A549 (cell line): ENCODE measurements around the gene DOK5. TPM values are rescaled to one million over a fixed set of nuclear protein-coding genes. Genes with fewer than 3 reads are reported as not detected.

Experiments
- ATAC-seq, 2 experiments: fragments of 200-7000 bp in 1 of 2; fragments of >200 bp in 1 of 2; cut with Nextera tagmentation in 1 of 2; cut with Tn5 transposase in 1 of 2; 3 replicates each; pipeline versions ENCODE4 v1.8.0 to v1.9.1; 2018 to 2020; ENCODE audit warnings: mild to moderate bottlenecking in 1 of 2, moderate library complexity in 1 of 2
- CTCF ChIA-PET: fragments of 300-600 bp; sonication (Branson Sonifier 250); formaldehyde crosslinking; extraction: SDS; loops from one replicate; lab custom pipeline; 2021; ENCODE audit warnings: antibody characterized with exemption, inconsistent platforms; lab: Yijun Ruan, JAX
- POLR2A ChIA-PET: fragments of 350-600 bp; formaldehyde crosslinking; extraction: SDS; loops from one replicate; lab custom pipeline; 2021; ENCODE audit warnings: antibody characterized with exemption, inconsistent platforms; lab: Yijun Ruan, JAX
- DNase-seq, 2 experiments: peaks; one replicate each; pipeline versions ENCODE4 v3.0.0 to v3.0.0-alpha.2; 2011 to 2016; ENCODE audit warnings: low read depth in 1 of 2, low spot score in 1 of 2
- FAIRE-seq: peaks from 2 replicates; lab custom pipeline; 2011; peaks lifted over from hg19 to GRCh38; lab: Jason Lieb, UNC
- H3K27ac ChIP-seq, 2 experiments: fragments of >200 bp; sonication (Bioruptor Twin); formaldehyde crosslinking; 3 replicates each; pipeline ENCODE4 v1.5.1; 2016 to 2017
- H3K4me1 ChIP-seq: fragments of >200 bp; sonication (Bioruptor Twin); formaldehyde crosslinking; 3 replicates; pipeline ENCODE4 v1.6.1; 2016
- H3K4me2 ChIP-seq: fragments of >200 bp; sonication (Bioruptor Twin); formaldehyde crosslinking; 3 replicates; pipeline ENCODE4 v1.6.1; 2016
- H3K4me3 ChIP-seq: fragments of >200 bp; sonication (Bioruptor Twin); formaldehyde crosslinking; 3 replicates; pipeline ENCODE4 v1.5.1; 2016
- H3K9me3 ChIP-seq: fragments of >200 bp; sonication (Bioruptor Twin); formaldehyde crosslinking; 3 replicates; pipeline ENCODE4 v1.6.1; 2016
- CBX2 ChIP-seq: fragments of 200-600 bp; sonication (generic); IDR thresholded peaks from 2 replicates; pipeline ENCODE4 v1.6.1; 2016; ENCODE audit warnings: low read depth, mild to moderate bottlenecking, borderline replicate concordance
- CEBPB ChIP-seq, 2 experiments: fragments of >200 bp in 1 of 2; sonication (Bioruptor Twin) in 1 of 2; formaldehyde crosslinking in 1 of 2; IDR thresholded peaks; 2 replicates each; pipeline ENCODE4 v1.6.1; 2012 to 2016
- CHD2 ChIP-seq: fragments of 150-350 bp; IDR thresholded peaks from 2 replicates; pipeline ENCODE4 v1.6.1; 2014; ENCODE audit warnings: low read length; ENCODE audit not compliant: partially characterized antibody
- CHD4 ChIP-seq: fragments of 200-600 bp; sonication (generic); IDR thresholded peaks from 2 replicates; pipeline ENCODE4 v1.6.1; 2016; ENCODE audit warnings: antibody characterized with exemption, mild to moderate bottlenecking, borderline replicate concordance
- E2F6 ChIP-seq: IDR thresholded peaks from 2 replicates; pipeline ENCODE4 v1.6.1; 2012; ENCODE audit warnings: low read depth, borderline replicate concordance
- EHF ChIP-seq: fragments of 250-450 bp; sonication (Bioruptor Pico); IDR thresholded peaks from 2 replicates; pipeline ENCODE4 v1.5.0; 2020; ENCODE audit warnings: mild to moderate bottlenecking
- EP300 ChIP-seq, 2 experiments: fragments of >200 bp; sonication (Bioruptor Twin); formaldehyde crosslinking; IDR thresholded peaks; 2 replicates in 1 of 2; 3 replicates in 1 of 2; pipeline ENCODE4 v1.6.1; 2016 to 2017
- ESRRA ChIP-seq: fragments of 150-350 bp; IDR thresholded peaks from 2 replicates; pipeline ENCODE4 v1.6.1; 2014; ENCODE audit warnings: mild to moderate bottlenecking, low read length, borderline replicate concordance
- FOSL2 ChIP-seq, 2 experiments: fragments of 450-650 bp in 1 of 2; fragments of >200 bp in 1 of 2; sonication (Bioruptor Twin) in 1 of 2; formaldehyde crosslinking; IDR thresholded peaks; 2 replicates each; pipeline versions ENCODE4 v1.5.0 to v1.6.1; 2016 to 2020; ENCODE audit warnings: mild to moderate bottlenecking in 1 of 2, moderate library complexity in 1 of 2
- FOXS1 ChIP-seq: fragments of 250-450 bp; sonication (Bioruptor Pico); IDR thresholded peaks from 2 replicates; pipeline ENCODE4 v1.5.0; 2020; ENCODE audit warnings: mild to moderate bottlenecking, moderate library complexity
- HES2 ChIP-seq: fragments of >200 bp; sonication (Bioruptor Twin); formaldehyde crosslinking; IDR thresholded peaks from 2 replicates; pipeline ENCODE4 v1.6.1; 2016
- HEYL ChIP-seq: fragments of 250-450 bp; sonication (Bioruptor Pico); IDR thresholded peaks from 2 replicates; pipeline ENCODE4 v1.8.0; 2021; ENCODE audit warnings: mild to moderate bottlenecking, moderate library complexity
- HMGXB4 ChIP-seq: fragments of 250-450 bp; sonication (Bioruptor Pico); IDR thresholded peaks from 2 replicates; pipeline ENCODE4 v1.5.0; 2021; ENCODE audit warnings: mild to moderate bottlenecking, moderate library complexity, borderline replicate concordance
- HOXB13 ChIP-seq: fragments of 250-450 bp; sonication (Bioruptor Pico); IDR thresholded peaks from 2 replicates; pipeline ENCODE4 v1.5.0; 2020; ENCODE audit warnings: low read depth, mild to moderate bottlenecking, moderate library complexity
- HOXB5 ChIP-seq: fragments of 250-450 bp; sonication (Bioruptor Pico); IDR thresholded peaks from 2 replicates; pipeline ENCODE4 v1.5.0; 2020; ENCODE audit warnings: mild to moderate bottlenecking, moderate library complexity
- MAFK ChIP-seq: fragments of 450-650 bp; IDR thresholded peaks from 2 replicates; pipeline ENCODE4 v1.6.1; 2014; ENCODE audit not compliant: partially characterized antibody
- MAX ChIP-seq: IDR thresholded peaks from 2 replicates; pipeline ENCODE4 v1.6.1; 2012
- MYC ChIP-seq: IDR thresholded peaks from 2 replicates; pipeline ENCODE4 v1.6.1; 2012; ENCODE audit warnings: mild to moderate bottlenecking, inconsistent platforms, low read length, improper control_type of control experiment, borderline replicate concordance
- NR3C1 ChIP-seq: fragments of >200 bp; sonication (Bioruptor Twin); formaldehyde crosslinking; IDR thresholded peaks from 3 replicates; pipeline ENCODE4 v1.6.1; 2017
- POLR2A ChIP-seq: IDR thresholded peaks from 2 replicates; pipeline ENCODE4 v1.6.1; 2012; ENCODE audit warnings: mild to moderate bottlenecking, low read length
- POLR2AphosphoS2 ChIP-seq: conservative IDR thresholded peaks from 2 replicates; pipeline ENCODE4 v1.6.1; 2012; ENCODE audit warnings: low read length, improper control_type of control experiment, inconsistent platforms
- RARB ChIP-seq: fragments of 250-450 bp; sonication (Bioruptor Pico); IDR thresholded peaks from 2 replicates; pipeline ENCODE4 v1.8.0; 2021; ENCODE audit warnings: mild to moderate bottlenecking, moderate library complexity
- SMC3 ChIP-seq: fragments of >200 bp; sonication (Bioruptor Twin); formaldehyde crosslinking; IDR thresholded peaks from 3 replicates; pipeline ENCODE4 v1.6.1; 2018; ENCODE audit warnings: inconsistent platforms
- TFCP2L1 ChIP-seq: fragments of 250-450 bp; sonication (Bioruptor Pico); IDR thresholded peaks from 2 replicates; pipeline ENCODE4 v1.5.0; 2021; ENCODE audit warnings: mild to moderate bottlenecking
- TP53 ChIP-seq: fragments of 250-450 bp; sonication (Bioruptor Pico); IDR thresholded peaks from 2 replicates; pipeline ENCODE4 v1.5.0; 2021; ENCODE audit warnings: mild to moderate bottlenecking, moderate library complexity
- ZC3H11A ChIP-seq: fragments of 450-650 bp; IDR thresholded peaks from 2 replicates; pipeline ENCODE4 v1.6.1; 2014; ENCODE audit warnings: antibody characterized with exemption, mild to moderate bottlenecking
- ZFP36 ChIP-seq: fragments of 450-650 bp; IDR thresholded peaks from 2 replicates; pipeline ENCODE4 v1.6.1; 2014; ENCODE audit warnings: borderline replicate concordance; ENCODE audit not compliant: partially characterized antibody
- ZNF302 ChIP-seq: fragments of 250-450 bp; sonication (Bioruptor Pico); IDR thresholded peaks from 2 replicates; pipeline ENCODE4 v1.9.0; 2021; ENCODE audit warnings: inconsistent platforms, mild to moderate bottlenecking, moderate library complexity
- ZSCAN20 ChIP-seq: fragments of 250-450 bp; sonication (Bioruptor Pico); IDR thresholded peaks from 2 replicates; pipeline ENCODE4 v1.8.0; 2022; ENCODE audit warnings: mild to moderate bottlenecking, moderate library complexity
- WGBS: methylation state at CpG from one replicate; pipeline ENCODE4 v1.1.6; 2017; ENCODE audit errors: missing lambda C conversion rate; 5-methylcytosine and 5-hydroxymethylcytosine counted together
- polyA plus RNA-seq, 4 experiments: library from polyadenylated mRNA; depleted of rRNA in 3 of 4; stranded (reverse); fragments of >200 nt; fragmentation: RNase III in 1 of 4; extraction: RNeasy Plus Mini Kit Qiagen cat#74134 plus additional on column Dnase treatment in 1 of 4; gene quantifications; 2 replicates in 3 of 4; 3 replicates in 1 of 4; pipeline ENCODE4 v1.2.3, GENCODE V29; 2011 to 2017
- TF ChIP-seq, protein P1 (sequence below): fragments of >200 bp; sonication (Bioruptor Twin); formaldehyde crosslinking; IDR thresholded peaks from 3 replicates; pipeline ENCODE4 v1.5.1; 2016

The DOK5 gene
- polyA plus RNA-seq, 2 of the 4 experiments (the other 2 are of a cell fraction): not detected

DNA sequence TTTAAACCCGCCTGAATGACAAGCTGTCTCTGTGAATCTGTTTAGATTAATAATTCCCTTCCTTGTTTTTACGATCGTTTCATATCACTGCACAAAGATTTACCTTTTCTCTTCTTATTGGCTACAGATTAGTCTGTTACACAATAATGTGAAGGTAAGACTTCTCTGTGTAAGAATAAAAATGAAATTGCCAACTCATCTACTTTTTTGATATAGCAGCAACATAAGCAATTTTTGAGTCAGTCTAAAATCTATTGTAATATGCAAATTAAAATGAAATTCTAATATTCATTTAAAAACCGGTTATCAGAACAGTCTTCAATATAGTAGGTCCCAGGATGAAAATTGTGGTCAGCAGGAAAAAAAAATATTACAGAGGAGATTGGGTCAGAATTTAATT lies 155.2 kb downstream of the DOK5 start:
- H3K9me3 ChIP-seq: no peaks in the 10 kb centered on the region
- no peak for TF ChIP-seq ZFP36
- TF ChIP-seq HOXB5 (CRISPR knock-in tag): no peak
- TF ChIP-seq ZNF302 (CRISPR knock-in tag): no peak
- TF ChIP-seq MAFK: peak; percentile 60
- TF ChIP-seq, all 56 proteins: peak for 1
- POLR2A ChIA-PET: no interaction called here
- no peak overlapping the region for H3K4me3 ChIP-seq
- no peak for FAIRE-seq
- CTCF ChIA-PET: no interaction called here
- H3K4me2 ChIP-seq: no peak overlapping the region
- WGBS: 45% methylated on average over 4 of the region's 4 CpGs
- DNase-seq: no peak
- H3K4me1 ChIP-seq: no peaks in the 10 kb centered on the region
- no peak overlapping the region for H3K27ac ChIP-seq
- no peak for ATAC-seq

GRCh38 chr20:54631059-54631458 lies 155.7 kb downstream of the DOK5 start:
- 70% methylated on average over 3 of the region's 3 CpGs for WGBS
- H3K4me2 ChIP-seq: no peak overlapping the region
- POLR2A ChIA-PET: no interaction called here
- H3K4me1 ChIP-seq: no peaks in the 10 kb centered on the region
- no peak overlapping the region for H3K27ac ChIP-seq
- FAIRE-seq (no peak), ATAC-seq (no peak)
- TF ChIP-seq ZC3H11A: no peak
- TF ChIP-seq HEYL (CRISPR knock-in tag): no peak
- TF ChIP-seq RARB (CRISPR knock-in tag): no peak
- no peak for TF ChIP-seq MAX
- TF ChIP-seq E2F6: no peak
- TF ChIP-seq ESRRA: no peak
- TF ChIP-seq HES2: no peak
- no peak for TF ChIP-seq FOSL2 (IDR thresholded peaks at IDR 0.05)
- no peak for TF ChIP-seq FOSL2 (CRISPR knock-in tag; IDR thresholded peaks at IDR 0.05)
- no peak for TF ChIP-seq TP53
- TF ChIP-seq CEBPB (IDR thresholded peaks at IDR 0.05): no peak
- no peak for TF ChIP-seq EP300 (IDR thresholded peaks at IDR 0.05)
- TF ChIP-seq POLR2A: no peak
- no peak for TF ChIP-seq TFCP2L1 (CRISPR knock-in tag)
- no peak for TF ChIP-seq CHD4
- TF ChIP-seq, all 56 proteins: peak for 0
- Histone ChIP-seq H3K4me3 (no peak overlapping the region), H3K9me3 (no peaks in the 10 kb centered on the region)
- DNase-seq: no peak
- CTCF ChIA-PET: no interaction called here

GRCh38 chr20:54633374-54634355 lies 158.3 kb downstream of the DOK5 start:
- POLR2A ChIA-PET: no interaction called here
- no peak for FAIRE-seq
- no peak for ATAC-seq
- TF ChIP-seq POLR2AphosphoS2 (no peak), CBX2 (no peak), HOXB13 (CRISPR knock-in tag) (no peak), FOXS1 (CRISPR knock-in tag) (no peak), HEYL (CRISPR knock-in tag) (no peak), ZFP36 (no peak), POLR2A (no peak), HMGXB4 (CRISPR knock-in tag) (no peak), CHD4 (no peak), CHD2 (no peak), EHF (CRISPR knock-in tag) (no peak), ZSCAN20 (CRISPR knock-in tag) (no peak), MAX (no peak), NR3C1 (no peak), MYC (no peak), SMC3 (no peak)
- TF ChIP-seq, protein P1, sequence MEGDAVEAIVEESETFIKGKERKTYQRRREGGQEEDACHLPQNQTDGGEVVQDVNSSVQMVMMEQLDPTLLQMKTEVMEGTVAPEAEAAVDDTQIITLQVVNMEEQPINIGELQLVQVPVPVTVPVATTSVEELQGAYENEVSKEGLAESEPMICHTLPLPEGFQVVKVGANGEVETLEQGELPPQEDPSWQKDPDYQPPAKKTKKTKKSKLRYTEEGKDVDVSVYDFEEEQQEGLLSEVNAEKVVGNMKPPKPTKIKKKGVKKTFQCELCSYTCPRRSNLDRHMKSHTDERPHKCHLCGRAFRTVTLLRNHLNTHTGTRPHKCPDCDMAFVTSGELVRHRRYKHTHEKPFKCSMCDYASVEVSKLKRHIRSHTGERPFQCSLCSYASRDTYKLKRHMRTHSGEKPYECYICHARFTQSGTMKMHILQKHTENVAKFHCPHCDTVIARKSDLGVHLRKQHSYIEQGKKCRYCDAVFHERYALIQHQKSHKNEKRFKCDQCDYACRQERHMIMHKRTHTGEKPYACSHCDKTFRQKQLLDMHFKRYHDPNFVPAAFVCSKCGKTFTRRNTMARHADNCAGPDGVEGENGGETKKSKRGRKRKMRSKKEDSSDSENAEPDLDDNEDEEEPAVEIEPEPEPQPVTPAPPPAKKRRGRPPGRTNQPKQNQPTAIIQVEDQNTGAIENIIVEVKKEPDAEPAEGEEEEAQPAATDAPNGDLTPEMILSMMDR: no peak

More at GRCh38 chr20:54633374-54634355, 158.3 kb downstream of the DOK5 start:
- CTCF ChIA-PET: interaction anchor here (0.6 to 1.1 kb wide), 4 partner anchors 8 to 100 kb away, joined by 3 read pairs; no protein-coding TSS in a partner anchor
- no peaks in the 10 kb centered on the region for H3K4me1 ChIP-seq
- H3K9me3 ChIP-seq: no peaks in the 10 kb centered on the region
- no peak overlapping the region for H3K4me3 ChIP-seq
- no peak for DNase-seq
- H3K4me2 ChIP-seq: no peak overlapping the region
- WGBS: 49% methylated on average over 13 of the region's 13 CpGs
- no peak overlapping the region for H3K27ac ChIP-seq
